Measurements from ENCODE around the gene PDGFRB.

DNA sequence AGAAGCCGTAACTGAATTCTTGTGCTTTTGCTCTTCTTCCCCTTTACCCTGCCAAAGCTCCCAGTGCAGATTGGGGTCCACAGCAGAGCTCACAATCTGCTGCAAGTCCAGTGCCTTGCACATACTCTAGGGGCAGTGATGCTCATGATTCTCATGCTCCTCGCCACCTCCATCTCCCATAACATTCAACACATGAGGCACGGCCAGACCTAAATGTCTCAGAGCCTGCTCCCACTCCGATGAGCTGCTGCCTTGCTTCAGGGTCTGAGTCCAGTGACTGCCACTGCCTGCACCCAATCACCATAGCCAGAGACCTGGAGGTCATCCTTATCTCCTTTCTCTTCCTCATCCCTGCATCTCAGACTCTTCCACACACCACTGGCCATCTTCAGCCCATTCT is 79.8 kb downstream of the PDGFRB start:
- TF ChIP-seq, protein P1, sequence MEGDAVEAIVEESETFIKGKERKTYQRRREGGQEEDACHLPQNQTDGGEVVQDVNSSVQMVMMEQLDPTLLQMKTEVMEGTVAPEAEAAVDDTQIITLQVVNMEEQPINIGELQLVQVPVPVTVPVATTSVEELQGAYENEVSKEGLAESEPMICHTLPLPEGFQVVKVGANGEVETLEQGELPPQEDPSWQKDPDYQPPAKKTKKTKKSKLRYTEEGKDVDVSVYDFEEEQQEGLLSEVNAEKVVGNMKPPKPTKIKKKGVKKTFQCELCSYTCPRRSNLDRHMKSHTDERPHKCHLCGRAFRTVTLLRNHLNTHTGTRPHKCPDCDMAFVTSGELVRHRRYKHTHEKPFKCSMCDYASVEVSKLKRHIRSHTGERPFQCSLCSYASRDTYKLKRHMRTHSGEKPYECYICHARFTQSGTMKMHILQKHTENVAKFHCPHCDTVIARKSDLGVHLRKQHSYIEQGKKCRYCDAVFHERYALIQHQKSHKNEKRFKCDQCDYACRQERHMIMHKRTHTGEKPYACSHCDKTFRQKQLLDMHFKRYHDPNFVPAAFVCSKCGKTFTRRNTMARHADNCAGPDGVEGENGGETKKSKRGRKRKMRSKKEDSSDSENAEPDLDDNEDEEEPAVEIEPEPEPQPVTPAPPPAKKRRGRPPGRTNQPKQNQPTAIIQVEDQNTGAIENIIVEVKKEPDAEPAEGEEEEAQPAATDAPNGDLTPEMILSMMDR (optimal IDR thresholded peaks at IDR 0.05 in 1 of 3, IDR thresholded peaks at IDR 0.05 in 1 of 3, conservative IDR thresholded peaks at IDR 0.05 in 1 of 3; ENCODE audit: extremely low read depth in 1 of 3, insufficient read depth in 2 of 3, low read length in 3 of 3): no peak
- no peak for TF ChIP-seq EZH2 (IDR thresholded peaks at IDR 0.05; ENCODE audit: low read length)
